HepG2 (cell line): ENCODE results near the gene PRDX2. TPM values are rescaled to one million over a fixed set of nuclear protein-coding genes. Genes with fewer than 3 reads are reported as not detected.

Experiments
- ATAC-seq: fragments of 200-7000 bp; cut with Tn5 transposase; 3 replicates; pipeline ENCODE4 v1.9.1; 2020; ENCODE audit warnings: mild to moderate bottlenecking, moderate library complexity
- BruUV-seq: library from RNA; stranded (reverse); fragments of 400-500 nt; replicated peaks from 2 replicates; lab custom pipeline; 2021; lab: Mats Ljungman, UMichigan
- CTCF ChIA-PET: fragments of 300-600 bp; formaldehyde crosslinking; extraction: SDS; loops from one replicate; lab custom pipeline; 2021; ENCODE audit warnings: low total read pairs, inconsistent platforms, low intra/inter-chr PET ratio; lab: Yijun Ruan, JAX
- POLR2A ChIA-PET: fragments of 350-600 bp; sonication (Branson Sonifier 250); formaldehyde crosslinking; loops from one replicate; lab custom pipeline; 2020; ENCODE audit warnings: antibody characterized with exemption, inconsistent platforms; lab: Yijun Ruan, JAX
- DNase-seq: peaks from one replicate; pipeline ENCODE4 v3.0.0-alpha.2; 2015; ENCODE audit warnings: low spot score
- FAIRE-seq: peaks from 3 replicates; lab custom pipeline; 2011; peaks lifted over from hg19 to GRCh38; lab: Jason Lieb, UNC
- H2AFZ ChIP-seq: one replicate; pipeline ENCODE4 v1.6.1; 2011; ENCODE audit warnings: low read length, inconsistent platforms
- H3K27ac ChIP-seq: fragments of 300-600 bp; 3 replicates; pipeline ENCODE4 v1.8.0; 2011; ENCODE audit warnings: mixed run types, mild to moderate bottlenecking, mixed read lengths, low read length, inconsistent platforms; ENCODE audit not compliant: insufficient read depth; ENCODE audit errors: extremely low read length
- H3K27me3 ChIP-seq, 2 experiments: fragments of 200-600 bp in 1 of 2; 2 replicates in 1 of 2; 3 replicates in 1 of 2; pipeline versions ENCODE4 v1.6.0 to v1.8.0; 2011; ENCODE audit warnings: low read length in 2 of 2, mild to moderate bottlenecking in 2 of 2, moderate library complexity in 2 of 2, inconsistent platforms in 1 of 2; ENCODE audit not compliant: insufficient read depth in 2 of 2, control insufficient read depth in 1 of 2
- H3K36me3 ChIP-seq, 2 experiments: fragments of 200-600 bp in 1 of 2; replicated peaks in 1 of 2; 2 replicates in 1 of 2; 3 replicates in 1 of 2; pipeline versions ENCODE4 v1.5.1 to v1.8.0; 2011; ENCODE audit warnings: low read length in 2 of 2, inconsistent platforms in 1 of 2; ENCODE audit not compliant: insufficient read depth in 2 of 2, control insufficient read depth in 1 of 2
- H3K4me1 ChIP-seq: 2 replicates; pipeline ENCODE4 v1.5.1; 2012; ENCODE audit warnings: low read length, inconsistent platforms; ENCODE audit not compliant: insufficient read depth
- H3K4me2 ChIP-seq: 2 replicates; pipeline ENCODE4 v1.6.0; 2011; ENCODE audit warnings: low read depth, low read length, inconsistent platforms
- H3K4me3 ChIP-seq, 3 experiments: fragments of 200-600 bp in 1 of 3; sonication (generic), shearing (Covaris generic) in 1 of 3; replicated peaks in 1 of 3; 2 replicates each; pipeline ENCODE4 v1.5.1; 2011 to 2016; ENCODE audit warnings: low read length in 3 of 3, inconsistent platforms in 2 of 3, low read depth in 2 of 3, mild to moderate bottlenecking in 2 of 3, control low read depth in 1 of 3, mixed read lengths in 1 of 3; ENCODE audit not compliant: insufficient read depth in 1 of 3
- H3K79me2 ChIP-seq: one replicate; pipeline ENCODE4 v1.6.1; 2011; ENCODE audit warnings: low read length, inconsistent platforms; ENCODE audit not compliant: insufficient read depth
- H3K9ac ChIP-seq: 2 replicates; pipeline ENCODE4 v1.6.0; 2011; ENCODE audit warnings: mild to moderate bottlenecking, low read depth, low read length, inconsistent platforms; ENCODE audit not compliant: insufficient read depth
- H3K9me3 ChIP-seq: 2 replicates; pipeline ENCODE4 v1.5.1; 2012; ENCODE audit warnings: mild to moderate bottlenecking, low read length
- H4K20me1 ChIP-seq: 2 replicates; pipeline ENCODE4 v1.6.0; 2011; ENCODE audit warnings: inconsistent platforms, mild to moderate bottlenecking, low read length, moderate library complexity; ENCODE audit not compliant: insufficient read depth
- ARNTL ChIP-seq: sonication (generic); formaldehyde crosslinking; IDR thresholded peaks from 2 replicates; pipeline ENCODE4 v1.4.0; 2020; ENCODE audit warnings: mild to moderate bottlenecking, missing genetic modification reagents
- ELF1 ChIP-seq: sonication (generic); formaldehyde crosslinking; IDR thresholded peaks from 2 replicates; pipeline ENCODE4 v1.4.0; 2020; ENCODE audit warnings: missing genetic modification reagents
- ETV6 ChIP-seq: sonication (generic); formaldehyde crosslinking; conservative IDR thresholded peaks from 2 replicates; pipeline ENCODE4 v1.4.0; 2020; ENCODE audit warnings: missing genetic modification reagents
- GFI1 ChIP-seq: sonication (generic); formaldehyde crosslinking; IDR thresholded peaks from 2 replicates; pipeline ENCODE4 v1.5.0; 2020; ENCODE audit warnings: missing genetic modification reagents, mild to moderate bottlenecking, borderline replicate concordance
- JDP2 ChIP-seq: sonication (generic); formaldehyde crosslinking; IDR thresholded peaks from 2 replicates; pipeline ENCODE4 v1.8.1; 2022; ENCODE audit warnings: missing genetic modification reagents, borderline replicate concordance
- KDM5A ChIP-seq: fragments of 200-600 bp; sonication (generic); IDR thresholded peaks from 2 replicates; pipeline ENCODE4 v1.7.0; 2018; ENCODE audit warnings: antibody characterized with exemption, mild to moderate bottlenecking, low read length, borderline replicate concordance
- MXD1 ChIP-seq: sonication (generic); formaldehyde crosslinking; IDR thresholded peaks from 2 replicates; pipeline ENCODE4 v1.4.0; 2020; ENCODE audit warnings: mild to moderate bottlenecking, missing genetic modification reagents
- NCOA2 ChIP-seq: sonication (generic); formaldehyde crosslinking; IDR thresholded peaks from 2 replicates; pipeline ENCODE4 v1.8.0; 2022; ENCODE audit warnings: inconsistent platforms
- RORA ChIP-seq: sonication (generic); formaldehyde crosslinking; IDR thresholded peaks from 2 replicates; pipeline ENCODE4 v1.5.0; 2020; ENCODE audit warnings: mild to moderate bottlenecking, missing genetic modification reagents, moderate library complexity
- SATB2 ChIP-seq: sonication (generic); formaldehyde crosslinking; IDR thresholded peaks from 2 replicates; pipeline ENCODE4 v1.5.0; 2020; ENCODE audit warnings: missing genetic modification reagents
- SMARCE1 ChIP-seq: fragments of 450-650 bp; IDR thresholded peaks from 2 replicates; pipeline ENCODE4 v1.6.1; 2017; ENCODE audit warnings: borderline replicate concordance
- ZBTB20 ChIP-seq: sonication (generic); formaldehyde crosslinking; IDR thresholded peaks from 2 replicates; pipeline ENCODE4 v1.8.1; 2023; ENCODE audit warnings: missing genetic modification reagents, low read depth, mild to moderate bottlenecking, borderline replicate concordance
- ZC3H13 ChIP-seq: sonication (generic); formaldehyde crosslinking; IDR thresholded peaks from 2 replicates; pipeline ENCODE4 v1.8.1; 2023; ENCODE audit warnings: mild to moderate bottlenecking, missing genetic modification reagents, moderate library complexity
- ZMAT3 ChIP-seq: sonication (generic); formaldehyde crosslinking; conservative IDR thresholded peaks from 2 replicates; pipeline ENCODE4 v1.7.0; 2021; ENCODE audit warnings: missing genetic modification reagents
- ZNF205 ChIP-seq: IDR thresholded peaks from 2 replicates; pipeline ENCODE4 v1.6.1; 2018; ENCODE audit warnings: missing biosample characterization, missing genetic modification reagents
- ZNF225 ChIP-seq: sonication (generic); formaldehyde crosslinking; IDR thresholded peaks from 2 replicates; pipeline ENCODE4 v1.4.0; 2020; ENCODE audit warnings: mild to moderate bottlenecking, missing genetic modification reagents
- ZNF260 ChIP-seq: sonication (generic); formaldehyde crosslinking; IDR thresholded peaks from 2 replicates; pipeline ENCODE4 v1.4.0; 2020; ENCODE audit warnings: missing genetic modification reagents, low read depth, mild to moderate bottlenecking, borderline replicate concordance
- ZNF484 ChIP-seq: sonication (generic); formaldehyde crosslinking; IDR thresholded peaks from 2 replicates; pipeline ENCODE4 v1.5.1; 2020; ENCODE audit warnings: mild to moderate bottlenecking, low read depth, missing genetic modification reagents, borderline replicate concordance
- ZNF710 ChIP-seq: sonication (generic); formaldehyde crosslinking; IDR thresholded peaks from 2 replicates; pipeline ENCODE4 v1.5.0; 2020; ENCODE audit warnings: mild to moderate bottlenecking, missing genetic modification reagents, borderline replicate concordance
- ZNF766 ChIP-seq: sonication (generic); formaldehyde crosslinking; IDR thresholded peaks from 2 replicates; pipeline ENCODE4 v1.5.0; 2020; ENCODE audit warnings: missing genetic modification reagents, borderline replicate concordance
- ZNF841 ChIP-seq: sonication (generic); formaldehyde crosslinking; IDR thresholded peaks from 2 replicates; pipeline ENCODE4 v1.8.1; 2023; ENCODE audit warnings: missing genetic modification reagents, borderline replicate concordance
- ZNF878 ChIP-seq: sonication (generic); formaldehyde crosslinking; IDR thresholded peaks from 2 replicates; pipeline ENCODE4 v1.8.1; 2023; ENCODE audit warnings: mild to moderate bottlenecking, missing genetic modification reagents, moderate library complexity
- WGBS: methylation state at CpG from one replicate; pipeline ENCODE4 v1.1.6; 2017; ENCODE audit warnings: low lambda C conversion rate; 5-methylcytosine and 5-hydroxymethylcytosine counted together
- in situ Hi-C: cut with HindIII; loops from 2 replicates; pipeline ENCODE4 v1.10.0; 2017; ENCODE audit warnings: low pct_unique_long_range_greater_than_20kb; ENCODE audit not compliant: extremely low pct_ligation_motif_present
- intact Hi-C: fragments of 100-400 bp; cut with micrococcal nuclease; formaldehyde crosslinking; loops from one replicate; pipeline ENCODE4 v1.10.0; 2022; ENCODE audit not compliant: unreplicated experiment
- polyA plus RNA-seq, 8 experiments: library from polyadenylated mRNA; depleted of rRNA in 3 of 8; stranded (reverse) in 7 of 8; unstranded in 1 of 8; fragments of >200 nt; fragmentation: Illumina TruSeq in 4 of 8; extraction: Trizol in 4 of 8; gene quantifications; 2 replicates each; pipeline versions ENCODE4 v1.2.1 to v1.2.3, GENCODE V29; 2011 to 2016; ENCODE audit warnings: low read depth in 4 of 8, missing spikeins in 1 of 8, mixed read lengths in 1 of 8; ENCODE audit not compliant: insufficient read depth in 1 of 8
- total RNA-seq, 5 experiments: library from RNA; depleted of rRNA; stranded (reverse); fragments of >200 nt; fragmentation: Illumina TruSeq; extraction: Trizol; gene quantifications; 2 replicates each; pipeline ENCODE4 v1.2.3, GENCODE V29; 2016; ENCODE audit warnings: low read depth in 1 of 5

Gene PRDX2
- total and polyA plus RNA-seq, 2 of the 13 experiments (the other 11 are each of a cell fraction or from before 2014, with no cell fraction given), result 218 to 381 TPM

- peak; percentile 26 for FAIRE-seq
- intact Hi-C loops, result no loop called here
- Histone ChIP-seq H3K27me3 (no peaks in the 10 kb centered on the region; a peak in 1 of 5 replicates), H3K9ac (peak within 1 kb of the TSS; percentile 83), H3K9me3 (no peaks in the 10 kb centered on the region), H3K4me3 (peak within 1 kb of the TSS; percentile 69 to 87 (median 82)), H3K4me1 (peaks cover 17% of the 10 kb centered on the region), H3K27ac (peak within 1 kb of the TSS; percentile 67), H2AFZ (peak within 1 kb of the TSS; percentile 88), H3K79me2 (peaks cover 5% of the 10 kb centered on the region), H3K4me2 (peak within 1 kb of the TSS; percentile 97), H4K20me1 (no peaks in the 10 kb centered on the region), H3K36me3 (peaks cover 2 to 10% of the 10 kb centered on the region in 2 experiments; a peak in 1 of 5 replicates)
- CTCF ChIA-PET, result no interaction called here
- in situ Hi-C loops, result no loop called here
- POLR2A ChIA-PET, result interaction anchor here (0.5 to 1.7 kb wide), 8 partner anchors 9 to 114 kb away, joined by 3 to 26 read pairs (median 4); partner anchors contain the start of genes GET3 and JUNB
- 3% methylated on average over 38 of the region's 66 CpGs for WGBS
- peak; percentile 70 for DNase-seq
- no TSS peak for BruUV-seq
- ATAC-seq, result peak; percentile 93
- TF ChIP-seq ZBTB20 (CRISPR knock-in tag) (peak; percentile 50; the same call in 1 of the 2 replicates), ZNF205 (CRISPR knock-in tag) (peak; percentile 69; the same call in 1 of the 2 replicates), NCOA2 (CRISPR knock-in tag) (peak; percentile 22; the same call in 1 of the 2 replicates), ZMAT3 (CRISPR knock-in tag) (peak; percentile 93), ZNF710 (CRISPR knock-in tag) (no peak), MXD1 (CRISPR knock-in tag) (peak; percentile 92), ZNF878 (CRISPR knock-in tag) (peak; percentile 7; the same call in 1 of the 2 replicates), KDM5A (0 out of 2 replicates have a peak, but pooled peaks have one; percentile 10), JDP2 (CRISPR knock-in tag) (no peak), ARNTL (CRISPR knock-in tag) (0 out of 2 replicates have a peak, but pooled peaks have one; percentile 45), ZNF225 (CRISPR knock-in tag) (peak; percentile 62; the same call in 1 of the 2 replicates), ELF1 (CRISPR knock-in tag) (peak; percentile 83), ZNF484 (0 out of 2 replicates have a peak, but pooled peaks have one; percentile 19), ZC3H13 (CRISPR knock-in tag) (peak; percentile 86; the same call in 1 of the 2 replicates), SATB2 (peak; percentile 83; the same call in 1 of the 2 replicates), RORA (CRISPR knock-in tag) (no peak), ZNF260 (CRISPR knock-in tag) (no peak), GFI1 (peak; percentile 51; the same call in 1 of the 2 replicates), ETV6 (CRISPR knock-in tag) (peak; percentile 59; the same call in 1 of the 2 replicates), ZNF841 (CRISPR knock-in tag) (no peak), ZNF766 (peak; percentile 75; the same call in 1 of the 2 replicates), SMARCE1 (no peak)
Measured at GRCh38 chr19:12806242-12807081, 4.9 kb upstream of the PRDX2 start, which contains the start of gene RNASEH2A. Gene RNASEH2A, plus strand, starts transcription at chr19:12806584. Its CDS starts 90 bp downstream, at chr19:12806674.
